Activated CD4-positive, CD25-positive, alpha-beta regulatory T cell treated with anti-CD3 and anti-CD28 coated beads, Interleukin-2, amount 50 U/mL, for 16 hours (primary cell): Measurements from ENCODE around the gene DOCK7.

Experiments used
- DNase-seq: peaks from one replicate; pipeline ENCODE4 v3.0.0-alpha.2; 2020; ENCODE audit warnings: low read depth, low spot score

DOCK7 gene

GRCh38 chr1:62452951-62453350 is 235.2 kb downstream of the DOCK7 start:
- DNase-seq = no peak

GRCh38 chr1:62450301-62450700 is 237.9 kb downstream of the DOCK7 start:
- DNase-seq = no peak

DNA sequence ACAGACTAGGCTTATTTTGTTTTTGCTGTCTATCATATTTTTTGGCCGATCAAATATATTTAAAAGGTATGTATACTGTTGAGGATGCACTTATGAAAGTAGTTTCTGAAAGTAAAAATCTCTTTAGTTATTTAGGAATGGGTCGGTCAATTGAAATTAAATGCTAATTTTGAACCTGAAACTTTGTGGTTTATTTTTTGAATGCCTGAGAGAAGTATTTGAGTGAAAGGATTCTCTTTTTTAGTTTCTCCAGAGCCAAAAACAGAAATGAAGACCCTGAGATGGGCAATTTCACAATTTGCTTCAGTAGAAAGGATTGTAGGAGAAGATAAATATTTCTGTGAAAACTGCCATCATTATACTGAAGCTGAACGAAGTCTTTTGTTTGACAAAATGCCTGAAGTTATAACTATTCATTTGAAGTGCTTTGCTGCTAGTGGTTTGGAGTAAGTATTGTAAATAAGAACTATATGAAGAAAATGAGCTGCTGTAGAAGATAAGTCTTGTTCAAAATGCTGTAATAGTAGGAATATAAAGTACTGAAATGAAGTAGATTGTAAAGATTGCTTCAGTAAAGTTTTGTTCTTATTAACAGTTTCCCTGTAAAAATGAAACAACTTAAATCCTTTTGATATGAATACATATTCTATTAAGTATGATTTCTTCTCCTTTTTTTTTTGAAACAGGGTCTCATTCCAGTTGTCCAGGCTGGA is 239.8 kb downstream of the DOCK7 start:
- DNase-seq = no peak

DNA sequence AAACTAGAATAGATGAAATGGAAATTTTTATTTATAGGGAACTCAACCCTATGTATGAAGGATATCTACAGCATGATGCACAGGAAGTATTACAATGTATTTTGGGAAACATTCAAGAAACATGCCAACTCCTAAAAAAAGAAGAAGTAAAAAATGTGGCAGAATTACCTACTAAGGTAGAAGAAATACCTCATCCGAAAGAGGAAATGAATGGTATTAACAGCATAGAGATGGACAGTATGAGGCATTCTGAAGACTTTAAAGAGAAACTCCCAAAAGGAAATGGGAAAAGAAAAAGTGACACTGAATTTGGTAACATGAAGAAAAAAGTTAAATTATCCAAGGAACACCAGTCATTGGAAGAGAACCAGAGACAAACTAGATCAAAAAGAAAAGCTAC is 243.5 kb downstream of the DOCK7 start:
- no peak for DNase-seq

GRCh38 chr1:62439652-62440371 is 248.4 kb downstream of the DOCK7 start:
- DNase-seq = no peak

DNA sequence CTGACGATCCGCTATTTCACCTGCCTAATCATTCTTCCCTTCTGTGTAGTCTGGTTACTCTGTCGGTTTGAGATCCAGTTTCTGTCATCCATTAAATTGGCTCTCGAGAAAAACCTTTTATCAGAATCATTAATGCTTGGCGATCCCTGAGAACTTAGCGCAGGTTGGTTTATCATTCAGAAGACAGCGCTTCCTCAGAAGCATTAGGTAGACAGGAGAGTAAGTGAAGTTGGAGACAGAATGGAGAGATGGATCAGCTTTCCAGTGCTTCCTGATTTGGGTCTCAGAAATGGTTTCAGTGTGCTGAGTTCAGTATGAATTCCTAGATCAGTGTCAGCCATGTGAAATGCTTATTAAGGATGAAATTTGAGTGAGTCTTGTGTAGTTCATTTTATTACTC is 250.0 kb downstream of the DOCK7 start:
- DNase-seq = no peak

- DNase-seq = peak; percentile 12
These were observed 250.8 kb downstream of the DOCK7 start for GRCh38 chr1:62437273-62437940.

GRCh38 chr1:62436466-62437272 is 251.5 kb downstream of the DOCK7 start, which contains the start of gene USP1:
USP1 (plus strand) TSS chr1:62437049; CDS start chr1:62439868, 2,819 bp downstream.
- peak; percentile 96 for DNase-seq

GRCh38 chr1:62436039-62436465 is 252.1 kb downstream of the DOCK7 start:
- DNase-seq = peak; percentile 95

GRCh38 chr1:62435231-62436038 is 252.8 kb downstream of the DOCK7 start:
- DNase-seq = no peak

DNA sequence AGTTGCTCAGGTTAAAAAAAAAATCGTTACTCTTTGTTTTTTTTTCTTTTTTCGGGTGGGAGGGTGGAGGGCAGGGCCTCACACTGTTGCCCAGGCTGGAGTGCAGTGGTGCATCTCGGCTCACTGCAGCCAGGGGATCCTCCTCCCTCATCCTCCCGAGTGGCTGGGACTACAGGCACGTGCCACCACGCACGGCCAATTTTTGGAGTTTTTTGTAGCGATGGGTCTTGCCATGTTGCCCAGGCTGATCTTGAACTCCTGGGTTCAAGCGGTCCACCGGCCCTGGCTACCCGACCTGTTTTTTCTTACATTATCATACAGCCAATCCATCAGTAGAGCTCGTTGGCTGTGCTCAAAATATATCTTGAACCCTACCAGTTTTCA is 253.6 kb downstream of the DOCK7 start:
- DNase-seq = no peak

GRCh38 chr1:62433861-62434617 is 254.1 kb downstream of the DOCK7 start:
- no peak for DNase-seq

- DNase-seq = no peak
These were observed 258.6 kb downstream of the DOCK7 start for GRCh38 chr1:62429581-62429980.

GRCh38 chr1:62428351-62428750 is 259.8 kb downstream of the DOCK7 start:
- no peak for DNase-seq

- no peak for DNase-seq
These were observed 261.4 kb downstream of the DOCK7 start for GRCh38 chr1:62426794-62427193.

- no peak for DNase-seq
These were observed 261.9 kb downstream of the DOCK7 start for GRCh38 chr1:62426237-62426636.

DNA sequence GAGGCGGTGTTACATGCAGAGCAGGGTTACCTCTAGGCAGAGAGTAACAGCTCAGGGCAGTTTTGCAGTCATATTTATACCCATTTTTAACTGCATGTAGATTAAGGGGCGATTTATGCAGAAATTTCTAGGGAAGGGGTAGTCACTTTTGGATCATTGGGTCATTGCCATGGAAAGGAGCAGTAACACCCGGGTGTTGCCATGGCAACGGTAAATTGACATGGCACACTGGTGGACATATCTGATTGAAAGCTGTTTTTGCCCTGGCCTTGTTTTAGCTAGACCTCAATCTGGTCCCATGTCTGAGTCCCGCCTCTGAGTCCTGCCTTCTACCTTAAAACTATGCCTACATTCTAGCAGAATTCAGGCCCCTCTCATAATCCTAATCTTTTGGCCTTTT is 263.1 kb downstream of the DOCK7 start:
- no peak for DNase-seq

- no peak for DNase-seq
These were observed 263.8 kb downstream of the DOCK7 start for GRCh38 chr1:62424411-62424810.

DNA sequence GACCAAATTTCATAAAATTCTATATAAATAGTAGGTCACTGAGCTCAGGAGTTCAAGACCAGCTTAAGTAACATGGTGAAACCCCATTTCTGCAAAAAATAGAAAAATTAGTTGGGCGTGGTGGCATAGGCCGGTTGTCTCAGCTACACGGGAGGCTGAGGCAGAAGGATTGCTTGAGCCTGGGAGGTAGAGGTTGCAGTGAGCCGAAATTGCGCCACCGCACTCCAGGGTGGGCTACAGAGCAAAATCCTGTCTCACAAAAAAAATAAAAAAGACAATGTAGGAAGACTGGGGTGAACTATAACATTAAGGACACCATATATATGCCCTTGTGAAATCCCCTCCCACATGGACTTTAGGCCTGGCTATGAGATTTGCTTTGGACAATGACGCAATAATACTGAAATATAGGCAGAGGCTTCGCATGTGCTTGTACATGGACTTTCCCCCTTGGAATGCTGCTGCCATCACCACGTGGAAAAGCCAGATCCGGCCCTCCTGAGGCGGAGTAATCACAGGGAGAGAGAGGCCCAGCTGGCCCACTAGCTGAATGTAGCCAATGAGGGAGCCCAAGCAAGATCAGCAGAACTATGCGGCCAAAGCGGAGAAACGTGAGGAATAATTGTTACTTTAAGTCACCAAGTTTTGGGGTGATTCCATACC is 264.5 kb downstream of the DOCK7 start:
- no peak for DNase-seq

GRCh38 chr1:62420214-62420613 is 268.0 kb downstream of the DOCK7 start:
- DNase-seq = no peak
